Measurements from ENCODE around the gene MADCAM1.

MADCAM1 gene

DNA sequence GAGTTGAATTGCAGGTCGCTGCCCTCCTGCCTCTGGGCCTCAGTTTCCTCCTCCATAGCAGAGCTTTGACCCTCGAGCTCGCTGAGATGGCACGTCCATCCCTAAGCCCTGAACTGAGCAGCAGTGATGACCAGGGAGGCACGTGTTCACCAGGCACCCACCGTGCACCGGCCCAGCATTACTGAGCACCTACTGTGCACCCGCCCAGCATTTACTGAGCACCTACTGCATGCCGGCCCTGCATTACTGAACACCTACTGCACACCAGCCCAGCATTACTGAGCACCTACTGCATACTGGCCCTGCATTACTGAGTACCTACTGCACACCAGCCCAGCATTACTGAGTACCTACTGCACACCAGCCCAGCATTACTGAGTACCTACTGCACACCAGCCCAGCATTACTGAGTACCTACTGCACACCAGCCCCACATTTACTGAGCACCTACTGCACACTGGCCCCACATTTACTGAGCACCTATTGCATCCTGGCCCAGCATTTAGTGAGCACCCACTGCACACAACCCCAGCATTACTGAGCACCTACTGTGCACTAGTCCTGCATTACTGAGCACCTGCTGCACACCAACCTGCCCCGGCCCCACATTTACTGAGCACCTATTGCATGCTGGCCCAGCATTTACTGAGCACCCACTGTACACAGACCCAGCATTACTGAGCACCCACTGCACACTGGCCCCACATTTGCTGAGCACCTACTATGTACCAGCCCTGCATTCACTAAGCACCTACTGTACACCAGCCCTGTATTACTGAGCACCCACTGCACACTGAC is 17.3 kb downstream of the MADCAM1 start:
- ChIA-PET CTCF (no interaction called here), POLR2A (no interaction called here)
- no peak for TF ChIP-seq CTCF (IDR thresholded peaks at IDR 0.05; ENCODE audit: control extremely low read depth, extremely low read depth, low read depth, missing control alignments)
- no peak for DNase-seq (ENCODE audit: extremely low spot score)

- no peak for TF ChIP-seq CTCF (IDR thresholded peaks at IDR 0.05; ENCODE audit: control extremely low read depth, extremely low read depth, low read depth, missing control alignments)
- CTCF ChIA-PET, result no interaction called here
- no peak for DNase-seq (ENCODE audit: extremely low spot score)
- POLR2A ChIA-PET, result no interaction called here
Measured at GRCh38 chr19:514166-514663, 17.9 kb downstream of the MADCAM1 start.

DNA sequence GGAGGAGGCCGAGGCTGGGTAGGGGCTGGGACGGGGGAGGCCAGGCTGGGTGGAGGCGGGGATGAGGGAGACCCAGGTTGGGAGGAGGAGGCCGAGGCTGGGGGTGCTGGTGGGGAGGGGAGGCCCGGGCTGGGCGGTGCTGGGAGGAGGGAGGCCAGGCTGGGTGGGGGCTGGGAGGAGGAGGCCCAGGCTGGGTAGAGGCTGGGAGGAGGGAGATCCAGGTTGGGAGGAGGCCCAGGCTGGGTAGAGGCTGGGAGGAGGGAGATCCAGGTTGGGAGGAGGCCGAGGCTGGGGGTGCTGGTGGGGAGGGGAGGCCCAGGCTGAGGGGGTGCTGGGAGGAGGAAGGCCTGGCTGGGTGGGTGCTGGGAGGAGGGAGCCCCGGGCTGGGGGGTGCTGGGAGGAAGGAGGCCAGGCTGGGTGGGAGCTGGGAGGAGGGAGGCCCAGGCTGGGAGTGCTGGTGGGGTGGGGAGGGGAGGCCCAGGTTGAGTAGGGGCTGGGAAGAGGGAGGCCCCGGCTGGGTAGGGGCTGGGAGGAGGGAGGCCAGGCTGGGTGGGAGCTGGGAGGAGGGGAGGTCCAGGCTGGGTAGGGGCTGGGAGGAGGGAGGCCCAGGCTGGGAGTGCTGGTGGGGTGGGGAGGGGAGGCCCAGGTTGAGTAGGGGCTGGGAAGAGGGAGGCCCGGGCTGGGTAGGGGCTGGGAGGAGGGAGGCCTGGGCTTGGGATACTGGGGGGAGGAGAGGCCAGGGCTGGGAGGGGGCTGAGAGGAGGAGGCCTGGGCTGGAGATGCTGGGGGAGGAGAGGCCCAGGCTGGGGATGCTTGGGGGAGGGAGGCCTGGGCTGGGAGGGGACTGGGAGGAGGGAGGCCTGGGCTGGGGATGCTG is 21.7 kb downstream of the MADCAM1 start:
- POLR2A ChIA-PET, result no interaction called here
- CTCF ChIA-PET, result no interaction called here
- TF ChIP-seq CTCF (IDR thresholded peaks at IDR 0.05; ENCODE audit: control extremely low read depth, extremely low read depth, low read depth, missing control alignments), result no peak
- DNase-seq (ENCODE audit: extremely low spot score), result no peak

DNA sequence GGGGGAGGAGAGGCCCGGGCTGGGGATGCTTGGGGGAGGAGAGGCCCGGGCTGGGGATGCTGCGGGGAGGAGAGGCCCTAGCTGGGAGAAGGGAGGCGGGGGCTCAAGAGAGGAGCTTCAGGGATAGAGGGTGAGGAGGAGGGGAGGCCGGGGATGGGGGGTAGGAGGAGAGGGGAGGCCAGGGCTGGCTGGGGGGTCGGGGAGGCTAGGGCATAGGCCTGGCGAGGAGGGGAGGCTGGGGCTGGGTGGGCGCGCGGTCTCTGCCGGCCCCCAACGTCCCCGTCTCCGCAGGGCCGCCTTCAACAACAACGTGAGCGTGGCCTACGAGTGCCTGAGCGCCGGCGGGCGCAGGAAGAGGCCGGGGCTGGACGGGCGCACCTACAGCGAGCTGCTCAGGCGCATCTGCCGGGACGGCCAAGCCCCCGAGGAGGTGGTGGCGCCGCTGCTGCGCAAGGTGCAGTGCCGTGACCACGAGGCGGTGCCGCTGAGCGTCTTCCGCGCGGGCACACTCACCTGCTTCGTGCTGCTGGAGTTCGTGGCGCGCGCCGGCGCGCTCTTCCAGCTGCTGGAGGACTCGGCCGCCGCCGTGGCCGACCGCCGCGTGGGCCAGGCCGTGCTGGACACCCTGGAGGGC is 22.4 kb downstream of the MADCAM1 start:
- peak; percentile 16 for TF ChIP-seq CTCF (IDR thresholded peaks at IDR 0.05; ENCODE audit: control extremely low read depth, extremely low read depth, low read depth, missing control alignments)
- DNase-seq (ENCODE audit: extremely low spot score), result no peak
- CTCF ChIA-PET, result interaction anchor here (4.8 kb wide), 1 partner anchor 8 kb away, joined by 48 read pairs; no protein-coding TSS in a partner anchor
- POLR2A ChIA-PET, result no interaction called here

DNA sequence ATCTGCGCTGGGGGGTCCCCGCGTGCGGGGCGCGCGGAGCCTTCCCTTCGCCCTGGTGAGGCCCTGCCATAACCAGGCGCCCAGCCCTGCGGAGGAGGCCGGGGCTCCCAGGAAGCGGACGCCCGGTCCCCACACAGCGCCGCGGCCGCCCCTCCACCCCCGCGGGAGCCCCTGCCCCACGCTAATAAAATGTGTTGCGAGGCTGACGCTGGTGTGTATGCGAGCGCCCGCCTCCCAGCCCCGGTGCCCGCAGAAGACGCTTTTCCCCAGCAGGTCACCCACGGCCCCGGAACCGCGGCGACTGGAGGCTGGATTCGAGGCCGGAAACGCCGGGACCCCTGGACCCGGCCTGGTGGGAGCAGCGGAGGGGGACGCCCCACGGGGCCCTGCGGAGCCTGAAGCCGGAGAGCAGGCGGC is 23.2 kb downstream of the MADCAM1 start:
- ChIA-PET CTCF (interaction anchor here (4.8 kb wide), 1 partner anchor 9 kb away, joined by 48 read pairs; no protein-coding TSS in a partner anchor), POLR2A (no interaction called here)
- DNase-seq (ENCODE audit: extremely low spot score), result no peak
- TF ChIP-seq CTCF (IDR thresholded peaks at IDR 0.05; ENCODE audit: control extremely low read depth, extremely low read depth, low read depth, missing control alignments), result no peak

- TF ChIP-seq CTCF (IDR thresholded peaks at IDR 0.05; ENCODE audit: control extremely low read depth, extremely low read depth, low read depth, missing control alignments), result no peak
- POLR2A ChIA-PET, result no interaction called here
- no peak for DNase-seq (ENCODE audit: extremely low spot score)
- CTCF ChIA-PET, result interaction anchor here (1.1 to 4.8 kb wide), 2 partner anchors 8 to 12 kb away, joined by 3 to 48 read pairs; no protein-coding TSS in a partner anchor
Measured at GRCh38 chr19:522726-523125, 26.4 kb downstream of the MADCAM1 start.
